ENCODE data around the gene OCA2. TPM values are rescaled to one million over a fixed set of nuclear protein-coding genes. Genes with fewer than 3 reads are reported as not detected.
A peak's percentile ranks its signal among the peaks of the same experiment; 100 is the strongest.

OCA2 gene
- total and polyA plus RNA-seq, 2 of the 13 experiments (the other 11 are each of a cell fraction or from before 2014, with no cell fraction given): 0.02 to 0.05 TPM

DNA sequence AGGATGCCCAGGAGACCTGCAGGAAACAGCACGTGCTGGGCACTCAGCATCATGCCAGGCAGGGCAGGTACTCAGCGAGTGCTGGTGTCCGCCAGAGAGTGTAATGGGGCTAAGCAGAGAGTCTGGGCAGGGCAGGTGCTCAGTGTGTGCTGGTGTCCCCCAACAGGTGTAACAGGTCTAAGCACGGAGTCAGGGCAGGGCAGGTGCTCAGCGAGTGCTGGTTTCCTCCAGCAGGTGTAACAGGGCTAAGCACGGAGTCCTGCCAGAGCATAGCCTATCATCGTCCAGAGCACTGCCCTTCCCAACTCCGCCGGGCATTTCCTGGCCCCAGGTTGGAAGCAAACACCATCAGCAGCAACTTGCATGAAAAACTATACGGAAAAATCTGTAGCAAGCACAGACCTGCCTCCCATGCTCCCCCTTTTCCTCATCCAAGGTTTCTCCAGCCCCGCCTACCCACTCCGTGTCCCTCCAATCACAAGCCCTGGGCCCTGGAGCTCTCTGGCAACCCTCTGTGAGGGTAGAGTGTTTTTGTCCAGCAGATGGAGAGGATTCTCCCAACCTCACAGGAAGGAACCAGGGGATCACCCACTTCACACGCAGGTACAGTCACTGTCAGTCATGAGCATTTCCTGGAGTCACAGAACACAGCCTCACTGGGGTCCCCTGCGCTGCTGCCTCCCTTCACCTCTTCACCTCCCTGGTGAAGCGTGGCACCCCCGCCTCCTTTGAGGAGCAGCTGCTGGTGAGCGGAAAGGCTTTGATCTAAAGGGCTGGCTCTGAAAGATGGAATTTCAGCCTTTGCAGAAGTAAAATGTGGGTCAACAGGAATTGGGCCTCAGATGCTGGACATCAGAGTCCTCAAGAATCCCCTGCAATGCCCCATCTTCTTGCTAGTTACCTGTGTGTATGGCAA is 302.5 kb downstream of the OCA2 start:
- no peak for TF ChIP-seq MTF2 (CRISPR knock-in tag; IDR thresholded peaks at IDR 0.05; ENCODE audit: borderline replicate concordance)
- TF ChIP-seq, protein P1, sequence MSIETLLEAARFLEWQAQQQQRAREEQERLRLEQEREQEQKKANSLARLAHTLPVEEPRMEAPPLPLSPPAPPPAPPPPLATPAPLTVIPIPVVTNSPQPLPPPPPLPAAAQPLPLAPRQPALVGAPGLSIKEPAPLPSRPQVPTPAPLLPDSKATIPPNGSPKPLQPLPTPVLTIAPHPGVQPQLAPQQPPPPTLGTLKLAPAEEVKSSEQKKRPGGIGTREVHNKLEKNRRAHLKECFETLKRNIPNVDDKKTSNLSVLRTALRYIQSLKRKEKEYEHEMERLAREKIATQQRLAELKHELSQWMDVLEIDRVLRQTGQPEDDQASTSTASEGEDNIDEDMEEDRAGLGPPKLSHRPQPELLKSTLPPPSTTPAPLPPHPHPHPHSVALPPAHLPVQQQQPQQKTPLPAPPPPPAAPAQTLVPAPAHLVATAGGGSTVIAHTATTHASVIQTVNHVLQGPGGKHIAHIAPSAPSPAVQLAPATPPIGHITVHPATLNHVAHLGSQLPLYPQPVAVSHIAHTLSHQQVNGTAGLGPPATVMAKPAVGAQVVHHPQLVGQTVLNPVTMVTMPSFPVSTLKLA (IDR thresholded peaks at IDR 0.05): 0 out of 2 replicates have a peak, but pooled peaks have one; percentile 9
- no peak for ATAC-seq
- WGBS (ENCODE audit: low lambda C conversion rate): 25% methylated on average over 7 of the region's 17 CpGs
- Histone ChIP-seq H3K9ac (ENCODE audit: insufficient read depth, low read depth, low read length) (no peak overlapping the region), H3K27me3 (ENCODE audit: control insufficient read depth in 1 of 2, insufficient read depth in 2 of 2, low read length in 2 of 2) (peaks cover 0 to 15% of the 10 kb centered on the region in 2 experiments; a peak in 1 of 5 replicates), H3K27ac (ENCODE audit: extremely low read length, insufficient read depth, low read length) (no peak overlapping the region), H3K4me2 (ENCODE audit: low read depth, low read length) (no peak overlapping the region), H3K4me3 (replicated peaks in 1 of 3; ENCODE audit: insufficient read depth in 1 of 3, low read depth in 2 of 3, low read length in 3 of 3) (no peak overlapping the region), H3K9me3 (ENCODE audit: low read length) (no peaks in the 10 kb centered on the region), H3K79me2 (ENCODE audit: insufficient read depth, low read length) (no peaks in the 10 kb centered on the region), H4K20me1 (ENCODE audit: insufficient read depth, low read length) (no peaks in the 10 kb centered on the region), H3K36me3 (replicated peaks in 1 of 2; ENCODE audit: control insufficient read depth in 1 of 2, insufficient read depth in 2 of 2, low read length in 2 of 2) (no peaks in the 10 kb centered on the region), H3K4me1 (ENCODE audit: insufficient read depth, low read length) (no peaks in the 10 kb centered on the region), H2AFZ (ENCODE audit: low read length) (no peak overlapping the region)
- FAIRE-seq: no peak
- POLR2A ChIA-PET: no interaction called here
- in situ Hi-C loops (cut with HindIII; ENCODE audit: extremely low pct_ligation_motif_present, low pct_unique_long_range_greater_than_20kb): no loop called here
- intact Hi-C loops (cut with micrococcal nuclease; ENCODE audit: unreplicated experiment): no loop called here
- no TSS peak for BruUV-seq (replicated peaks)
- no peak for DNase-seq (ENCODE audit: low spot score)
- CTCF ChIA-PET (ENCODE audit: low intra/inter-chr PET ratio, low total read pairs): no interaction called here

DNA sequence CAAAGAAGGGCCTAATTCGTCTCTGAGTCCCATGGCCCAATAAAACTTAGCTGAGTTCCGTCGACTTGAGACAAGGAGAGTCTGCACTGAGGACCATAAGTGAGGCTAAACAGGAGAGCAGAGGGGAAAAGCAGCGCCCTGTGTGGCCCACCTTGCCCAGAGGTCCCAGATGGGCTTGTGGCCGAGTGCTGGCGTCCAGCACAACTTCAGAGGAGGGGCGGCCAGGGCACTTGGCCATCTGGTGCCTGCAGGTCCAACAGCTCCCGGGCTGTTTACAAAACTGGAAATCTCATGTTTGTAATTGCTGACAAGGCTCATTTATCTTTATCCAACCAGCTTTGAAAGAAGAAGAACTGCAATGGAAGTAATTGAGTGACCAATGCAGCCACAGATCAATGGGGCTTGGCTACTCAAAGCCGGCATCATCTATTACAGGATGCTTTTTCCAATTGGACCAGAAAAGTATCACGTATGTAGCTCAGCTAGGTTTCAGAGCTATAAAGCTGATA is 306.3 kb downstream of the OCA2 start:
- Histone ChIP-seq H3K4me2 (ENCODE audit: low read depth, low read length) (no peak overlapping the region), H3K36me3 (replicated peaks in 1 of 2; ENCODE audit: control insufficient read depth in 1 of 2, insufficient read depth in 2 of 2, low read length in 2 of 2) (no peaks in the 10 kb centered on the region), H4K20me1 (ENCODE audit: insufficient read depth, low read length) (no peaks in the 10 kb centered on the region), H3K4me1 (ENCODE audit: insufficient read depth, low read length) (no peaks in the 10 kb centered on the region), H3K27ac (ENCODE audit: extremely low read length, insufficient read depth, low read length) (no peak overlapping the region), H3K9me3 (ENCODE audit: low read length) (no peaks in the 10 kb centered on the region), H3K4me3 (replicated peaks in 1 of 3; ENCODE audit: insufficient read depth in 1 of 3, low read depth in 2 of 3, low read length in 3 of 3) (no peak overlapping the region), H3K9ac (ENCODE audit: insufficient read depth, low read depth, low read length) (no peak overlapping the region), H3K79me2 (ENCODE audit: insufficient read depth, low read length) (no peaks in the 10 kb centered on the region), H3K27me3 (ENCODE audit: control insufficient read depth in 1 of 2, insufficient read depth in 2 of 2, low read length in 2 of 2) (peaks cover 0 to 15% of the 10 kb centered on the region in 2 experiments; a peak in 1 of 5 replicates), H2AFZ (ENCODE audit: low read length) (no peak overlapping the region)
- BruUV-seq (replicated peaks): no TSS peak
- ATAC-seq: no peak
- POLR2A ChIA-PET: no interaction called here
- FAIRE-seq: no peak
- intact Hi-C loops (cut with micrococcal nuclease; ENCODE audit: unreplicated experiment) (no loop called here), in situ Hi-C loops (cut with HindIII; ENCODE audit: extremely low pct_ligation_motif_present, low pct_unique_long_range_greater_than_20kb) (no loop called here)
- CTCF ChIA-PET (ENCODE audit: low intra/inter-chr PET ratio, low total read pairs): no interaction called here
- WGBS (ENCODE audit: low lambda C conversion rate): 1% methylated on average over 8 of the region's 10 CpGs
- DNase-seq (ENCODE audit: low spot score): no peak
- TF ChIP-seq MAFK (conservative IDR thresholded peaks at IDR 0.05 in 1 of 2, IDR thresholded peaks at IDR 0.05 in 1 of 2; ENCODE audit: low read length in 2 of 2) (peak; percentile 60 to 80), MAFF (IDR thresholded peaks at IDR 0.05; ENCODE audit: low read depth, low read length) (peak; percentile 67), ZNF17 (CRISPR knock-in tag; IDR thresholded peaks at IDR 0.05) (no peak)

Measured in HepG2 (cell line).